Keratinocyte (primary cell): ENCODE results near the gene AGAP1.
"Not testable (repeated sequence)": the region's sequence is repeated elsewhere in the genome, so short reads cannot be mapped to it uniquely, and the experiment has no call there.

Experiments used
- EZH2 ChIP-seq: IDR thresholded peaks from one replicate; pipeline ENCODE4 v1.6.1; 2012; ENCODE audit warnings: inconsistent platforms, mild to moderate bottlenecking, low read length, moderate library complexity
- TF ChIP-seq, protein P1 (sequence below), 3 experiments: IDR thresholded peaks in 1 of 3; conservative IDR thresholded peaks in 1 of 3; optimal IDR thresholded peaks in 1 of 3; 2 replicates in 2 of 3; 3 replicates in 1 of 3; pipeline versions ENCODE3 to v1.5.1; 2011; ENCODE audit warnings: low read length in 3 of 3, mild to moderate bottlenecking in 3 of 3, moderate library complexity in 2 of 3, control low read depth in 1 of 3, inconsistent platforms in 1 of 3; ENCODE audit not compliant: insufficient read depth in 2 of 3; ENCODE audit errors: extremely low read depth in 1 of 3

DNA sequence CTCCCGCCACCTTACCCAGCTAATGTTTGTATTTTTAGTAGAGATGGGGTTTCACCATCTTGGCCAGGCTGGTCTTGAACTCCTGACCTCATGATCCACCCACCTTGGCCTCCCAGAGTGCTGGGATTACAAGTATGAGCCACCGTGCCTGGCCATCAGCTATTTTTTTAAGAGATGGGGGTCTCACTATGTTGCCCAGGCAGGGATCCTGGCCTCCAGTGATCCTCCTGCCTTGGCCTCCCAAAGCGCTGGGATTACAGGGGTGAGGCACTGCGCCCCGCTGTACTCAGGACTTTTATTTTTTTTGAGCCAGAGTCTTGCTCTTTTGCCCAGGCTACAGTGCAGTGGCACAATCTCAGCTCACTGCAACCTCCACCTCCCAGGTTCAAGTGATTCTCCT is 569.0 kb downstream of the AGAP1 start:
- TF ChIP-seq, protein P1, sequence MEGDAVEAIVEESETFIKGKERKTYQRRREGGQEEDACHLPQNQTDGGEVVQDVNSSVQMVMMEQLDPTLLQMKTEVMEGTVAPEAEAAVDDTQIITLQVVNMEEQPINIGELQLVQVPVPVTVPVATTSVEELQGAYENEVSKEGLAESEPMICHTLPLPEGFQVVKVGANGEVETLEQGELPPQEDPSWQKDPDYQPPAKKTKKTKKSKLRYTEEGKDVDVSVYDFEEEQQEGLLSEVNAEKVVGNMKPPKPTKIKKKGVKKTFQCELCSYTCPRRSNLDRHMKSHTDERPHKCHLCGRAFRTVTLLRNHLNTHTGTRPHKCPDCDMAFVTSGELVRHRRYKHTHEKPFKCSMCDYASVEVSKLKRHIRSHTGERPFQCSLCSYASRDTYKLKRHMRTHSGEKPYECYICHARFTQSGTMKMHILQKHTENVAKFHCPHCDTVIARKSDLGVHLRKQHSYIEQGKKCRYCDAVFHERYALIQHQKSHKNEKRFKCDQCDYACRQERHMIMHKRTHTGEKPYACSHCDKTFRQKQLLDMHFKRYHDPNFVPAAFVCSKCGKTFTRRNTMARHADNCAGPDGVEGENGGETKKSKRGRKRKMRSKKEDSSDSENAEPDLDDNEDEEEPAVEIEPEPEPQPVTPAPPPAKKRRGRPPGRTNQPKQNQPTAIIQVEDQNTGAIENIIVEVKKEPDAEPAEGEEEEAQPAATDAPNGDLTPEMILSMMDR (optimal IDR thresholded peaks at IDR 0.05 in 1 of 3, IDR thresholded peaks at IDR 0.05 in 1 of 3, conservative IDR thresholded peaks at IDR 0.05 in 1 of 3; ENCODE audit: extremely low read depth in 1 of 3, insufficient read depth in 2 of 3, low read length in 3 of 3) = not testable (repeated sequence)
- not testable (repeated sequence) for TF ChIP-seq EZH2
